ENCODE data around the gene EFCAB13. TPM values are rescaled to one million over a fixed set of nuclear protein-coding genes. Genes with fewer than 3 reads are reported as not detected.

Gene EFCAB13
- total and polyA plus RNA-seq, 11 donors: 0.47 to 6.1 (median 1.4) TPM

DNA sequence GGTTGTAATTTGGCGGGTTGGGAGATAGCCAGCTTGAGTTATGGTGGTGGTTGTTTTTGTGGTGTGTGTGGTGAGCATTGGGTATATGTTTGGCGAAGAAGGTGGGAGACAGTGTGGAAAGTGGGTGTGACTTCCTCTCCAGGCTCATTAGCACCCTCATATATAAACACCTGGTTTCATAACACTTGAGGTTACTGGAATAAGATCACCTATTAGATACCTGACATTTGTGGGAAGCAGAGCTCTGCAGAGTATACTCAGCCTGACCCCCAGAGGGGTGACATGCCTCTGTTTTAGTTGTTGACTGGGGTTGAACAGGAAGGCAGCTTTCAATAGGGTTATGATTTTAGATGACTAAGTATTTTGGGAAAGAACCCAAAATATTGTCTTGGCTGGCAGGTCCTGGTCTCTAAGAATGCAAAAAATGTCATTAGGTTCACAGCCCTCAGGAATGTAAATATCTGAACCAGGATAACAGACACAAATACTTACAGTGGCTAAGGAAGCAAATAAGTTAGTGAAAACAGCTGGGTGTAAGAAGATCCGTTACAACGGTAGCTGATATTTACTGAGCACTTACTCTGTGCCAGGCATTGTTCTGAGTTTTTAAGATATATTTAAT, 18.3 kb upstream of the EFCAB13 start:
- peak; percentile 25 to 68 (median 60) for ATAC-seq
- Histone ChIP-seq H3K27ac (peak overlapping the region in 10 of 12 donors; percentile 2 to 58 (median 38)), H3K4me3 (no peak overlapping the region), H3K4me1 (peaks cover 0 to 15% (median 4%) of the 10 kb centered on the region in 12 donors), H3K27me3 (no peaks in the 10 kb centered on the region), H3K9me3 (peaks cover 0 to 17% (median 0%) of the 10 kb centered on the region in 12 donors), H3K36me3 (peaks cover 0 to 47% (median 19%) of the 10 kb centered on the region in 9 donors)
- TF ChIP-seq POLR2A (IDR thresholded peaks at IDR 0.05): no peak
- TF ChIP-seq, protein P1, sequence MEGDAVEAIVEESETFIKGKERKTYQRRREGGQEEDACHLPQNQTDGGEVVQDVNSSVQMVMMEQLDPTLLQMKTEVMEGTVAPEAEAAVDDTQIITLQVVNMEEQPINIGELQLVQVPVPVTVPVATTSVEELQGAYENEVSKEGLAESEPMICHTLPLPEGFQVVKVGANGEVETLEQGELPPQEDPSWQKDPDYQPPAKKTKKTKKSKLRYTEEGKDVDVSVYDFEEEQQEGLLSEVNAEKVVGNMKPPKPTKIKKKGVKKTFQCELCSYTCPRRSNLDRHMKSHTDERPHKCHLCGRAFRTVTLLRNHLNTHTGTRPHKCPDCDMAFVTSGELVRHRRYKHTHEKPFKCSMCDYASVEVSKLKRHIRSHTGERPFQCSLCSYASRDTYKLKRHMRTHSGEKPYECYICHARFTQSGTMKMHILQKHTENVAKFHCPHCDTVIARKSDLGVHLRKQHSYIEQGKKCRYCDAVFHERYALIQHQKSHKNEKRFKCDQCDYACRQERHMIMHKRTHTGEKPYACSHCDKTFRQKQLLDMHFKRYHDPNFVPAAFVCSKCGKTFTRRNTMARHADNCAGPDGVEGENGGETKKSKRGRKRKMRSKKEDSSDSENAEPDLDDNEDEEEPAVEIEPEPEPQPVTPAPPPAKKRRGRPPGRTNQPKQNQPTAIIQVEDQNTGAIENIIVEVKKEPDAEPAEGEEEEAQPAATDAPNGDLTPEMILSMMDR (IDR thresholded peaks at IDR 0.05): no peak
- no peak for DNase-seq
- intact Hi-C loops (cut with DNase I): no loop called here
- 61 to 67% (median 65%) methylated on average over 4 of the region's 4 CpGs for WGBS, 4 donors

DNA sequence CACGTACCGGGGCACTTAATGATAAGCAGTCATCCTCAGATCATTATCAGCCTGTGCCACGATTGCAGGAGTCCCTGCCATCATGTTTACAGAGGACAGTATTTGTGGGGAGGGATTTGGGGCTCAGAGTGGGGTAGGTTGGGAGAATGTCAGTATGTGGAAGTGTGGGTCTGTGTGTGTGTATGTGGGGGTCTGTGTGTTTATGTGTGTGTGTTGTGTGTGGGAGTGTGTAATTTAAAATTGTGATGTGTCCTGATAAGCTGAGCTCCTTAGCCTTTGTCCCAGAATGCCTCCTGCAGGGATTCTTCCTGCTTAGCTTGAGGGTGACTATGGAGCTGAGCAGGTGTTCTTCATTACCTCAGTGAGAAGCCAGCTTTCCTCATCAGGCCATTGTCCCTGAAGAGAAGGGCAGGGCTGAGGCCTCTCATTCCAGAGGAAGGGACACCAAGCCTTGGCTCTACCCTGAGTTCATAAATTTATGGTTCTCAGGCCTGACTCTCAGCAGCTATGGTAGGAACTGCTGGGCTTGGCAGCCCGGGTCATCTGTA, 13.5 kb upstream of the EFCAB13 start:
- TF ChIP-seq POLR2A (IDR thresholded peaks at IDR 0.05): no peak
- TF ChIP-seq, protein P1 (IDR thresholded peaks at IDR 0.05): no peak
- H3K27me3 ChIP-seq: no peaks in the 10 kb centered on the region
- H3K36me3 ChIP-seq: peaks cover 0 to 9% (median 4%) of the 10 kb centered on the region in 9 donors
- no peak for DNase-seq
- no peaks in the 10 kb centered on the region for H3K9me3 ChIP-seq
- peaks cover 0 to 17% (median 4%) of the 10 kb centered on the region in 12 donors for H3K4me1 ChIP-seq
- no peak for ATAC-seq
- no peak overlapping the region for H3K4me3 ChIP-seq
- no peak overlapping the region for H3K27ac ChIP-seq
- intact Hi-C loops (cut with DNase I): loop anchor here in 2 of 10 donors (1.0 to 10.0 kb wide), 3 partner anchors 21 to 368 kb away; no protein-coding TSS in a partner anchor
- 66 to 75% (median 72%) methylated on average over 4 of the region's 4 CpGs for WGBS, 4 donors

DNA sequence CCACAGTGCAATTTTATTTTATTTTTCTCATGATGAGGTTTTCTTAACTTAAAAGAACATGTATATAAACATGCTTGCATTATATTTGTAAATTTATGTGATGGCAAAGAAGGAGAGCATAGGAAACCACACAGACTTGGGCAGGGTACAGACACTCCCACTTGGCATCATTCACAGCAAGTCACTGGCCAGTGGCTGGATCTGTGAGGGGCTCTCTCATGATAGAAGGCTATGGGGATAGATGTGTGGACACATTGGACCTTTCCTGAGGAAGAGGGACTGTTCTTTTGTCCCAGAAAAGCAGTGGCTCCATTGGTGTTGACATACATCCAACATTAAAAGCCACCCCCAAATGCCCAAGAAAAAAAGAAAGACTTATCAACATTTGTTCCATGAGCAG, 12.3 kb upstream of the EFCAB13 start:
- Histone ChIP-seq H3K4me3 (no peak overlapping the region), H3K36me3 (peaks cover 0 to 9% (median 4%) of the 10 kb centered on the region in 9 donors), H3K9me3 (no peaks in the 10 kb centered on the region), H3K27me3 (no peaks in the 10 kb centered on the region), H3K27ac (no peak overlapping the region), H3K4me1 (peaks cover 0 to 16% (median 2%) of the 10 kb centered on the region in 12 donors)
- no peak for ATAC-seq
- intact Hi-C loops (cut with DNase I): loop anchor here in 2 of 10 donors (5.0 to 10.0 kb wide), 2 partner anchors 147 to 369 kb away; no protein-coding TSS in a partner anchor
- TF ChIP-seq POLR2A (IDR thresholded peaks at IDR 0.05): no peak
- TF ChIP-seq, protein P1 (IDR thresholded peaks at IDR 0.05): no peak
- no peak for DNase-seq
